BJ (cell line): Measurements from ENCODE around the gene MEF2C. TPM values are rescaled to one million over a fixed set of nuclear protein-coding genes. Genes with fewer than 3 reads are reported as not detected.
A peak's percentile ranks its signal among the peaks of the same experiment; 100 is the strongest.

Experiments
- CTCF ChIA-PET: fragments of 350-600 bp; formaldehyde crosslinking; extraction: SDS; loops from one replicate; lab custom pipeline; 2021; ENCODE audit warnings: antibody characterized with exemption, inconsistent platforms; lab: Yijun Ruan, JAX
- POLR2A ChIA-PET: fragments of 300-600 bp; sonication (Branson Sonifier 250); formaldehyde crosslinking; extraction: SDS; loops from one replicate; lab custom pipeline; 2021; ENCODE audit warnings: antibody characterized with exemption; lab: Charles Lee
- DNase-seq: peaks from one replicate; pipeline ENCODE4 v3.0.0-alpha.2; 2011; ENCODE audit warnings: low read depth
- H3K27me3 ChIP-seq: 2 replicates; pipeline ENCODE4 v1.6.0; 2011; ENCODE audit warnings: low read length; ENCODE audit not compliant: control insufficient read depth, insufficient read depth
- H3K36me3 ChIP-seq: 2 replicates; pipeline ENCODE4 v1.5.1; 2011; ENCODE audit warnings: low read length; ENCODE audit not compliant: control insufficient read depth, insufficient read depth
- H3K4me3 ChIP-seq: 2 replicates; pipeline ENCODE4 v1.5.1; 2011; ENCODE audit warnings: low read depth, mild to moderate bottlenecking, control low read depth, low read length
- CTCF ChIP-seq: IDR thresholded peaks from 2 replicates; pipeline ENCODE4 v1.5.1; 2011; ENCODE audit warnings: low read depth, mild to moderate bottlenecking, control low read depth, inconsistent platforms, low read length, moderate library complexity; ENCODE audit not compliant: insufficient read depth
- polyA plus RNA-seq: library from polyadenylated mRNA; depleted of rRNA; stranded (reverse); fragments of >200 nt; gene quantifications from 2 replicates; pipeline ENCODE4 v1.2.3, GENCODE V29; 2011

Gene MEF2C
- polyA plus RNA-seq, 1 experiment = 1.6 TPM

DNA sequence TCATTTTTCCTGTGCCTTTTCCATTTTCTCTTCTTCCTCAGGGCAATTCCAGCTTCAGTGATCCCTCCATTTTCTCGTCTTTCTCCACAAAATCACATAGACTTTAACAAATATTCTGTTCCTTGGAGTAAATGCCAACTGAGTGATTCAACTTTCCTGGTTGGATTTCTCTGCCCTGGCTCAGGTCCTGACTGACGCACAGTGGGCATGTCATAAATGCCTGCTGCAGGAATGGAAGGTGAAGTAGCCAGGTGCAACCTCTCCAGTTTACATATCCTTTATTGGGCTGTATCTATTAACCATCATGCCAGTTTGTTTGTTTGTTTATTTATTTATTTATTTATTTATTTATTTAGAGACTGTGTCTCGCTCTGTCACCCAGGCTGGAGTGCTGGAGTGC is 95.1 kb downstream of the MEF2C start:
- TF ChIP-seq CTCF = no peak
- CTCF ChIA-PET = interaction anchor here (0.8 kb wide), 1 partner anchor 13 kb away, joined by 6 read pairs; no protein-coding TSS in a partner anchor
- POLR2A ChIA-PET = no interaction called here
- Histone ChIP-seq H3K27me3 (no peaks in the 10 kb centered on the region), H3K4me3 (no peak overlapping the region), H3K36me3 (no peaks in the 10 kb centered on the region)
- no peak for DNase-seq

- DNase-seq = no peak
- Histone ChIP-seq H3K4me3 (no peak overlapping the region), H3K27me3 (no peaks in the 10 kb centered on the region), H3K36me3 (no peaks in the 10 kb centered on the region)
- ChIA-PET CTCF (interaction anchor here (0.8 to 1.4 kb wide), 2 partner anchors 14 to 59 kb away, joined by 6 read pairs; no protein-coding TSS in a partner anchor), POLR2A (no interaction called here)
- no peak for TF ChIP-seq CTCF
These were observed 96.2 kb downstream of the MEF2C start for GRCh38 chr5:88786789-88787188.

- no peaks in the 10 kb centered on the region for H3K36me3 ChIP-seq
- ChIA-PET POLR2A (no interaction called here), CTCF (interaction anchor here (0.5 to 1.4 kb wide), 3 partner anchors 35 to 58 kb away, joined by 3 to 6 read pairs (median 4); no protein-coding TSS in a partner anchor)
- no peak for TF ChIP-seq CTCF
- no peaks in the 10 kb centered on the region for H3K27me3 ChIP-seq
- H3K4me3 ChIP-seq = peak overlapping the region; percentile 11; the same call in 1 of the 2 replicates
- peak; percentile 91 for DNase-seq
These were observed 97.0 kb downstream of the MEF2C start for GRCh38 chr5:88785746-88786565.

GRCh38 chr5:88782571-88782970 is 100.4 kb downstream of the MEF2C start:
- CTCF ChIA-PET = interaction anchor here (1.2 kb wide), 2 partner anchors 20 to 1620 kb away, joined by 3 read pairs; no protein-coding TSS in a partner anchor
- no peaks in the 10 kb centered on the region for H3K27me3 ChIP-seq

More at GRCh38 chr5:88782571-88782970, 100.4 kb downstream of the MEF2C start:
- POLR2A ChIA-PET = no interaction called here
- Histone ChIP-seq H3K4me3 (no peak overlapping the region), H3K36me3 (no peaks in the 10 kb centered on the region)
- TF ChIP-seq CTCF = no peak
- DNase-seq = no peak
